ENCODE data around the gene LMTK3.

GRCh38 chr19:48471836-48472235 lies 39.8 kb downstream of the LMTK3 start:
- no peak for TF ChIP-seq CTCF (IDR thresholded peaks at IDR 0.05; ENCODE audit: borderline replicate concordance, extremely low read depth, low read length, poor library complexity, severe bottlenecking)
- TF ChIP-seq EZH2 (IDR thresholded peaks at IDR 0.05; ENCODE audit: borderline replicate concordance, low read depth, low read length, severe bottlenecking), result no peak

Measured in DND-41 (cell line).